Brain microvascular endothelial cell (primary cell): Measurements from ENCODE around the gene PUS7L.
"Not testable (repeated sequence)": the region's sequence is repeated elsewhere in the genome, so short reads cannot be mapped to it uniquely, and the experiment has no call there.

Experiments used
- DNase-seq: peaks from one replicate; pipeline ENCODE4 v3.0.0-alpha.2; 2020
- H3K27ac ChIP-seq: fragments of 250-450 bp; sonication (Bioruptor Pico); 2 replicates; pipeline ENCODE4 v1.5.1; 2020; ENCODE audit warnings: mild to moderate bottlenecking, moderate library complexity
- H3K27me3 ChIP-seq: fragments of 250-450 bp; sonication (Bioruptor Pico); replicated peaks from 2 replicates; pipeline ENCODE4 v1.5.1; 2020; ENCODE audit warnings: mild to moderate bottlenecking
- H3K36me3 ChIP-seq: fragments of 250-450 bp; sonication (Bioruptor Pico); replicated peaks from 2 replicates; pipeline ENCODE4 v1.5.1; 2020; ENCODE audit warnings: mild to moderate bottlenecking
- H3K4me3 ChIP-seq: 2 replicates; pipeline ENCODE4 v1.5.1; 2011; ENCODE audit warnings: low read depth, mild to moderate bottlenecking, control low read depth, low read length, moderate library complexity
- CTCF ChIP-seq: IDR thresholded peaks from 2 replicates; pipeline ENCODE4 v1.5.1; 2011; ENCODE audit warnings: low read depth, mild to moderate bottlenecking, moderate library complexity, low read length, control low read depth, inconsistent platforms; ENCODE audit errors: missing control alignments
- in situ Hi-C: cut with HindIII; loops from 2 replicates; pipeline ENCODE4 v1.10.0; 2017; ENCODE audit warnings: low sequenced_read_pairs, low pct_ligation_motif_present

The PUS7L gene

DNA sequence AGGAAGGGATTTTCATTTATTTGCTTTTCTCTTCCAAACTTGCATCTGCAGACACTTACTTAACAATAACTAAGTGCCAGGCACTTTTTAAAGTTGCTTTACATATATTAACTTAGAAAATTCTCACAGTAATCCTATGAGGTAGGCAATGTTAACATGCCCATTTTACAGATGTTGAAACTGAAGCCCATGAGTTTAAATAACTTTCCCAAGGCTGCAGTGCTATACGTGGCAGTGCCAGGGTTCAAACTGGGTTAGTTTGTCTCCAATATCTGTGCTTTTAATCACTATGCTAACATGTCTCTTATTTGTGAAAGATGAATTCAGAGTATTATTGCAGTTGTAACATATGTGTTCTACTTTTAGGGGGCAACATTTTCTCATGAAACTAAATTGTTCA, 29.9 kb downstream of the PUS7L start:
- no peaks in the 10 kb centered on the region for H3K27me3 ChIP-seq
- H3K4me3 ChIP-seq = no peak overlapping the region
- DNase-seq = no peak
- peaks cover 2% of the 10 kb centered on the region for H3K36me3 ChIP-seq
- no peak overlapping the region for H3K27ac ChIP-seq
- no peak for TF ChIP-seq CTCF
- in situ Hi-C loops = no loop called here

DNA sequence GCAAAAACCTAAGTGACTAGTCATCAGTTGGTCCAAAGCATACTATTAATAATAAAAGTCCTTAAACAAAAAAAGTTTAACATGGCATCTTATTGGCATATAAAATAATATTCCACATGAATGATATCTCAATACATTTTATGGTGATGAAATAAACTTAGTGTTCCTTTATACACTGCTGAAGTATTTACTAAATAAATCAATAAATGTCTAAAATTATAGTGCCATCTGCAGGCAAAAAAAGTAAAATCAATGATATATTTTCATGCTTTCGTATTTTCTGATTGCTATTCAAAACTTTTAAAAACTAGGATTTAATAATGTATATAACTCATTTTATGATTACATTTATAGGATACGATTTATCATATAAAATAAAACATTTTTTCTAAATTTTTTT, 30.5 kb downstream of the PUS7L start:
- in situ Hi-C loops = no loop called here
- no peak overlapping the region for H3K27ac ChIP-seq
- TF ChIP-seq CTCF = no peak
- no peak for DNase-seq
- peaks cover 2% of the 10 kb centered on the region for H3K36me3 ChIP-seq
- no peak overlapping the region for H3K4me3 ChIP-seq
- no peaks in the 10 kb centered on the region for H3K27me3 ChIP-seq

DNA sequence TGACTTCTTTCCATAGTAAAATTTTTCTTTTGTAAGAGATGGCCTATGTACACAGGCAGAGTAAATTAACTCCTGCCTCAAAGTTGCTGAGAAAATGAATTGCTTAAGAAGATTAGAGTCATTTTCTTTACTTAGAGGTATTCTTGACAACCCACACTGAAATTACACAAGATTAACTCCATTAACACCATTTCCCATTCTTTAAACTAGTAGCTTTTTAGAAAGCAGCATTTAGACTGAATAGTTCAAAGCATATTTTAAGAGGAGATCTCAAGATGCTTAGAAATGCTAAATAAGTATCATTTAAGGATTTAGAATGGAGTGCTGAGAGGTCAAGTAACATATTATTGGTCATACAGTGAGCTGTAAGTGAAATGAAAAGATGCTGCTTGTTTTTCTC, 35.5 kb downstream of the PUS7L start:
- no peak for TF ChIP-seq CTCF
- Histone ChIP-seq H3K27me3 (no peaks in the 10 kb centered on the region), H3K4me3 (no peak overlapping the region), H3K27ac (no peak overlapping the region), H3K36me3 (no peaks in the 10 kb centered on the region)
- no peak for DNase-seq
- in situ Hi-C loops = no loop called here

DNA sequence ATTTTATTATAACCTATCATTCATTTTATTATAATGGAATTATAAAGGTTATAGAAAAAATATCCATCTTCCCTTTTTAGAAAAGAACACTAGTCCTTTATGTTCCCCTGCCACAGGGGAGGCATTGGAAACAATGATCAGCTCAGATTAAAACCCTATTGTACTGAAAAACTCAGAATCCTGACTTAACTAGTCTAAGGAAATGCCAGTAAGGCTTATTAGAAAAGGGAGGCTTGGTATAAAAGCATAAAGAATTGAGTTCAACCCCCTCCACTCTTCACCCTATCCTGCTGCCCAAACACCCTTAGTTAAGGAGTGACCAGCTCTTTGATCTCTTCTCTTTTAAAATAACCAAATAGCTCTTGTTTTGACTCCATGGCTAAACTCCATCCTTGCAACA, 36.0 kb downstream of the PUS7L start:
- no peak overlapping the region for H3K27ac ChIP-seq
- H3K27me3 ChIP-seq = no peaks in the 10 kb centered on the region
- no peak overlapping the region for H3K4me3 ChIP-seq
- no peak for TF ChIP-seq CTCF
- in situ Hi-C loops = no loop called here
- H3K36me3 ChIP-seq = no peaks in the 10 kb centered on the region
- no peak for DNase-seq

DNA sequence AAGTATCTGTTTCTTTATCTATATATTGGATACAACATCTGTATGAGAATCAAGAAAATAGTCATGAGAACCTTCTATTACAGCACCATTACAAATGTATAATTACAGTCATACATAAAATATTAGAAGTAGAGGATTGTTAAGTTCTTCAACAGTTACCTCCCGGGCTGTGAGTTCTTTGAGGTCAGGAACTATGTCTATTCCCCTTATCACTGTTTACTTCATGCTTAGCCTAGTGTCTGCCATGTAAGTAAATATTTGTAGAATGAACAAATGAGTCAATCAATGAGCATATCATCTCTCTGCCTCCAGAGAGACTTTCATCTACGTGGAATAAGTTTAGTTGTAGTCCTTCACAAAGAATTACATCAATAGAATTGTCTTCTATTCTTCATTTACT, 47.2 kb downstream of the PUS7L start:
- Histone ChIP-seq H3K4me3 (no peak overlapping the region), H3K27ac (no peak overlapping the region), H3K36me3 (no peaks in the 10 kb centered on the region), H3K27me3 (no peaks in the 10 kb centered on the region)
- DNase-seq = no peak
- in situ Hi-C loops = no loop called here
- TF ChIP-seq CTCF = no peak

DNA sequence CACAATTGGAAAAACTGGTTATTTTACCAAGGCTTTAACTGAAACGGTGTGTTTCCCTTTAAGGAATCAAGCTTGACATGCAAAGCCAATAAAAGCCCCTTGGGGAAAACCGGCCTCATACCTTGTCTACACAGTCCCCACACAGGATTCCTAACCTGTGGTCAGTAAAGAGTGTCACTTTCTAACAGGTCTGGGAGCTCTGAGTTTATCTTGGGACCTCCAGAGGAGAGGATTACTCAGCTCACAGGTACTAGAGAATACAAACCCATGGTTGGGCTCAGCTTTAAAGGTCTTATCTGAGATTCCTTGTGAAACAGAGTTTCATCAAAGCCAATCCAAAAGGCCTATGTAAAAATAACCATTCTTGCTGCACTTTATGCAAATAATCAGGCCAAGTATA, 54.8 kb downstream of the PUS7L start:
- H3K4me3 ChIP-seq, in situ Hi-C loops, H3K27me3 ChIP-seq, DNase-seq, H3K36me3 ChIP-seq, H3K27ac ChIP-seq: not testable (repeated sequence)

- in situ Hi-C loops, H3K4me3 ChIP-seq, H3K27ac ChIP-seq, H3K27me3 ChIP-seq, H3K36me3 ChIP-seq, DNase-seq: not testable (repeated sequence)
Observed at GRCh38 chr12:43701194-43701593, 57.4 kb downstream of the PUS7L start.
